ENCODE results near the gene ABI3.

- TF ChIP-seq CTCF (IDR thresholded peaks at IDR 0.05; ENCODE audit: poor library complexity, severe bottlenecking) (no peak), REST (IDR thresholded peaks at IDR 0.05; ENCODE audit: borderline replicate concordance) (no peak), EZH2 (IDR thresholded peaks at IDR 0.05; ENCODE audit: borderline replicate concordance, insufficient read depth, low read length, poor library complexity, severe bottlenecking) (no peak), SMC3 (conservative IDR thresholded peaks at IDR 0.05; ENCODE audit: poor library complexity) (no peak)
Observed at GRCh38 chr17:49231563-49231894, 21.0 kb downstream of the ABI3 start.
